WTC11 (cell line): ENCODE measurements around the gene MXRA8. TPM values are rescaled to one million over a fixed set of nuclear protein-coding genes. Genes with fewer than 3 reads are reported as not detected.

ENCODE experiments used
- ATAC-seq: fragments of 200-7000 bp; cut with Tn5 transposase; 2 replicates; pipeline ENCODE4 v1.10.0; 2021; ENCODE audit warnings: mild to moderate bottlenecking, moderate library complexity
- CTCF ChIA-PET: fragments of 300-600 bp; sonication (Branson Sonifier 250); formaldehyde crosslinking; loops from one replicate; lab custom pipeline; 2021; ENCODE audit warnings: antibody characterized with exemption; lab: Charles Lee
- POLR2A ChIA-PET: fragments of 350-600 bp; sonication (Branson Sonifier 250); formaldehyde crosslinking; loops from one replicate; lab custom pipeline; 2021; ENCODE audit warnings: antibody characterized with exemption; lab: Charles Lee
- DNase-seq: peaks from one replicate; pipeline ENCODE4 v3.0.0; 2021; ENCODE audit warnings: low spot score
- H3K27ac Mint-ChIP-seq: 2 replicates; pipeline ENCODE4 v1.8.0; 2021; ENCODE audit warnings: mixed read lengths
- H3K27me3 Mint-ChIP-seq: 2 replicates; pipeline ENCODE4 v1.8.0; 2021; ENCODE audit warnings: low read depth, mild to moderate bottlenecking, moderate library complexity, mixed read lengths
- H3K36me3 Mint-ChIP-seq: 2 replicates; pipeline ENCODE4 v1.8.0; 2021; ENCODE audit warnings: mixed read lengths
- H3K4me1 Mint-ChIP-seq: 2 replicates; pipeline ENCODE4 v1.8.0; 2022; ENCODE audit warnings: mixed read lengths
- H3K4me3 Mint-ChIP-seq: 2 replicates; pipeline ENCODE4 v1.8.0; 2021; ENCODE audit warnings: mild to moderate bottlenecking, moderate library complexity, mixed read lengths
- H3K9me3 Mint-ChIP-seq: 2 replicates; pipeline ENCODE4 v1.8.0; 2021; ENCODE audit warnings: mixed read lengths
- ATF1 ChIP-seq: sonication (generic); formaldehyde crosslinking; IDR thresholded peaks from 2 replicates; pipeline ENCODE4 v1.8.1; 2023; ENCODE audit warnings: mild to moderate bottlenecking, moderate library complexity, missing genetic modification reagents
- CREB1 ChIP-seq: sonication (generic); formaldehyde crosslinking; IDR thresholded peaks from 2 replicates; pipeline ENCODE4 v1.8.0; 2023; ENCODE audit warnings: mild to moderate bottlenecking, missing genetic modification reagents
- GABPB1 ChIP-seq: sonication (generic); formaldehyde crosslinking; IDR thresholded peaks from 2 replicates; pipeline ENCODE4 v1.8.1; 2023; ENCODE audit warnings: mild to moderate bottlenecking, missing genetic modification reagents
- NFATC4 ChIP-seq: fragments of 250-450 bp; sonication (Bioruptor Pico); IDR thresholded peaks from 2 replicates; pipeline ENCODE4 v1.9.0; 2021; ENCODE audit warnings: mild to moderate bottlenecking
- NR1H2 ChIP-seq: sonication (generic); formaldehyde crosslinking; IDR thresholded peaks from 2 replicates; pipeline ENCODE4 v1.9.0; 2021; ENCODE audit warnings: mild to moderate bottlenecking, moderate library complexity, missing genetic modification reagents
- NR3C1 ChIP-seq: sonication (generic); formaldehyde crosslinking; conservative IDR thresholded peaks from 2 replicates; pipeline ENCODE4 v1.8.1; 2023; ENCODE audit warnings: low read depth, mild to moderate bottlenecking, missing genetic modification reagents
- RELA ChIP-seq: sonication (generic); formaldehyde crosslinking; IDR thresholded peaks from 2 replicates; pipeline ENCODE4 v1.8.1; 2022; ENCODE audit warnings: missing genetic modification reagents, mild to moderate bottlenecking, borderline replicate concordance
- SOX15 ChIP-seq: fragments of 250-450 bp; sonication (Bioruptor Pico); IDR thresholded peaks from 2 replicates; pipeline ENCODE4 v1.9.0; 2021; ENCODE audit warnings: mild to moderate bottlenecking
- SP1 ChIP-seq: sonication (generic); formaldehyde crosslinking; conservative IDR thresholded peaks from 2 replicates; pipeline ENCODE4 v1.8.1; 2022; ENCODE audit warnings: missing genetic modification reagents
- TEAD1 ChIP-seq: sonication (generic); formaldehyde crosslinking; IDR thresholded peaks from 2 replicates; pipeline ENCODE4 v1.8.0; 2022; ENCODE audit warnings: mild to moderate bottlenecking, missing genetic modification reagents
- TP53 ChIP-seq: sonication (generic); formaldehyde crosslinking; IDR thresholded peaks from 2 replicates; pipeline ENCODE4 v1.8.1; 2023; ENCODE audit warnings: mild to moderate bottlenecking, missing genetic modification reagents
- ZNF219 ChIP-seq: sonication (generic); formaldehyde crosslinking; IDR thresholded peaks from 2 replicates; pipeline ENCODE4 v1.8.0; 2023; ENCODE audit warnings: missing genetic modification reagents, mild to moderate bottlenecking, borderline replicate concordance
- ZNF232 ChIP-seq: sonication (generic); formaldehyde crosslinking; IDR thresholded peaks from 2 replicates; pipeline ENCODE4 v1.8.0; 2022; ENCODE audit warnings: mild to moderate bottlenecking, missing genetic modification reagents
- ZNF263 ChIP-seq: sonication (generic); formaldehyde crosslinking; IDR thresholded peaks from 2 replicates; pipeline ENCODE4 v1.8.1; 2022; ENCODE audit warnings: low read depth, mild to moderate bottlenecking, moderate library complexity, missing genetic modification reagents
- ZNF396 ChIP-seq: fragments of 250-450 bp; sonication (Bioruptor Pico); IDR thresholded peaks from 2 replicates; pipeline ENCODE4 v1.8.0; 2021; ENCODE audit warnings: mild to moderate bottlenecking, moderate library complexity, borderline replicate concordance
- ZNF671 ChIP-seq: fragments of 250-450 bp; sonication (Bioruptor Pico); IDR thresholded peaks from 2 replicates; pipeline ENCODE4 v1.8.0; 2021; ENCODE audit warnings: mild to moderate bottlenecking
- total RNA-seq: library from RNA; stranded (reverse); gene quantifications from 3 replicates; pipeline ENCODE4 v1.2.3, GENCODE V29; 2021
- TF ChIP-seq, protein P1 (sequence below): sonication (generic); formaldehyde crosslinking; IDR thresholded peaks from 2 replicates; pipeline ENCODE4 v1.8.1; 2023; ENCODE audit warnings: mild to moderate bottlenecking, missing genetic modification reagents, borderline replicate concordance
- TF ChIP-seq, protein P2 (sequence below): sonication (generic); formaldehyde crosslinking; IDR thresholded peaks from 2 replicates; pipeline ENCODE4 v1.8.0; 2023; ENCODE audit warnings: mild to moderate bottlenecking, missing genetic modification reagents
- TF ChIP-seq, protein P3 (sequence below): sonication (generic); formaldehyde crosslinking; conservative IDR thresholded peaks from 2 replicates; pipeline ENCODE4 v1.8.1; 2023; ENCODE audit warnings: mild to moderate bottlenecking, low read depth, missing genetic modification reagents, moderate library complexity
- TF ChIP-seq, protein P4 (sequence below): sonication (generic); formaldehyde crosslinking; IDR thresholded peaks from 2 replicates; pipeline ENCODE4 v1.8.1; 2022; ENCODE audit warnings: mild to moderate bottlenecking, moderate library complexity, missing genetic modification reagents
- TF ChIP-seq, protein P5 (sequence below): sonication (generic); formaldehyde crosslinking; IDR thresholded peaks from 2 replicates; pipeline ENCODE4 v1.8.0; 2022; ENCODE audit warnings: mild to moderate bottlenecking, missing genetic modification reagents
- TF ChIP-seq, protein P6 (sequence below): fragments of 250-450 bp; sonication (Bioruptor Pico); IDR thresholded peaks from 2 replicates; pipeline ENCODE4 v1.9.0; 2021; ENCODE audit warnings: mild to moderate bottlenecking

MXRA8 gene
- total RNA-seq, 1 experiment from 2014 or later: 6.7 TPM

DNA sequence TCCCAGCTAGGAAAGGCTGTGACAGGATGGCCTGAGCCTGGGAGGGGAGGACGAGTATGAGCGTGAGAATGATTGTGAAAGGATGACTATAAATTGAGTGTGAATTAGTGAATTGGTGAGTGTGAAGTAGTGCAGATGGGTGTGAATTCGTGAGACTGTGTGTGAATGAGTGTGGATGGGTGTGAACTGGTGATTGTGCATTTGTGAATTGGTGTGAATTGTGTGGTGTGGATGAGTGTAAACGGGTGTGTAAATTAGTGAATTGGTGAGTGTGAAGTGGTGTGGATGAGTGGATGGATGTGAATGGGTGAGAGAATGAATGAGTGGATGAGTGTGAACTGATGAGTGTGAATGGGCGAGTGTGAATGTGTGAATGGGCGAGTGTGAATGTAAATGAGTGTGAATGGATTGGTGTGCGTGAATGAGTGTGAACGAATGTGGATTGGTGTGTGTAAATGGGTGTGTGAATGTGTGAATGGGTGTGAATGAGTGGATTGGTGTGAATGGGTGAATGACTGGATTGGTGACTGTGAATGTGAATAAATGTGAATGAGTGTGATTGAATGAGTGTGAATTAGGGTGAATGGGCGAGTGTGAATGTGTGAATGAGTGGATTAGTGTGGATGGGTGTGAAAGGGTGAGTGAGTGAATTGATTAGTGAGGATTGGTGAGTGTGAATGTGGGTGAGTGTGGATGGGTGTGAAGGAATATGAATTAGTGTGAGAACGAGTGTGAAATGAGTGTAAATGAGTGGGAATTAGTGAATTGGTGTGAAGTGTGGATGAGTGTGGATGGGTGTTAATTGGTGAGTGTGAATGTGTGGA lies 7.7 kb upstream of the MXRA8 start:
- no peak for DNase-seq
- ChIA-PET CTCF (no interaction called here), POLR2A (no interaction called here)
- Mint-ChIP-seq H3K27ac (no peak overlapping the region), H3K4me3 (no peak overlapping the region), H3K9me3 (no peaks in the 10 kb centered on the region), H3K36me3 (no peaks in the 10 kb centered on the region), H3K27me3 (peaks cover 40% of the 10 kb centered on the region), H3K4me1 (peaks cover 6% of the 10 kb centered on the region)
- ATAC-seq: no peak
- no peak for TF ChIP-seq CREB1 (CRISPR knock-in tag)
- no peak for TF ChIP-seq ZNF219 (CRISPR knock-in tag)
- TF ChIP-seq TP53 (CRISPR knock-in tag): no peak
- TF ChIP-seq ZNF671 (CRISPR knock-in tag): no peak
- TF ChIP-seq, protein P1, sequence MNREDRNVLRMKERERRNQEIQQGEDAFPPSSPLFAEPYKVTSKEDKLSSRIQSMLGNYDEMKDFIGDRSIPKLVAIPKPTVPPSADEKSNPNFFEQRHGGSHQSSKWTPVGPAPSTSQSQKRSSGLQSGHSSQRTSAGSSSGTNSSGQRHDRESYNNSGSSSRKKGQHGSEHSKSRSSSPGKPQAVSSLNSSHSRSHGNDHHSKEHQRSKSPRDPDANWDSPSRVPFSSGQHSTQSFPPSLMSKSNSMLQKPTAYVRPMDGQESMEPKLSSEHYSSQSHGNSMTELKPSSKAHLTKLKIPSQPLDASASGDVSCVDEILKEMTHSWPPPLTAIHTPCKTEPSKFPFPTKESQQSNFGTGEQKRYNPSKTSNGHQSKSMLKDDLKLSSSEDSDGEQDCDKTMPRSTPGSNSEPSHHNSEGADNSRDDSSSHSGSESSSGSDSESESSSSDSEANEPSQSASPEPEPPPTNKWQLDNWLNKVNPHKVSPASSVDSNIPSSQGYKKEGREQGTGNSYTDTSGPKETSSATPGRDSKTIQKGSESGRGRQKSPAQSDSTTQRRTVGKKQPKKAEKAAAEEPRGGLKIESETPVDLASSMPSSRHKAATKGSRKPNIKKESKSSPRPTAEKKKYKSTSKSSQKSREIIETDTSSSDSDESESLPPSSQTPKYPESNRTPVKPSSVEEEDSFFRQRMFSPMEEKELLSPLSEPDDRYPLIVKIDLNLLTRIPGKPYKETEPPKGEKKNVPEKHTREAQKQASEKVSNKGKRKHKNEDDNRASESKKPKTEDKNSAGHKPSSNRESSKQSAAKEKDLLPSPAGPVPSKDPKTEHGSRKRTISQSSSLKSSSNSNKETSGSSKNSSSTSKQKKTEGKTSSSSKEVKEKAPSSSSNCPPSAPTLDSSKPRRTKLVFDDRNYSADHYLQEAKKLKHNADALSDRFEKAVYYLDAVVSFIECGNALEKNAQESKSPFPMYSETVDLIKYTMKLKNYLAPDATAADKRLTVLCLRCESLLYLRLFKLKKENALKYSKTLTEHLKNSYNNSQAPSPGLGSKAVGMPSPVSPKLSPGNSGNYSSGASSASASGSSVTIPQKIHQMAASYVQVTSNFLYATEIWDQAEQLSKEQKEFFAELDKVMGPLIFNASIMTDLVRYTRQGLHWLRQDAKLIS (CRISPR knock-in tag): no peak
- no peak for TF ChIP-seq ATF1 (CRISPR knock-in tag)
- TF ChIP-seq ZNF263: no peak
- TF ChIP-seq NFATC4 (CRISPR knock-in tag): no peak
- TF ChIP-seq, protein P2, sequence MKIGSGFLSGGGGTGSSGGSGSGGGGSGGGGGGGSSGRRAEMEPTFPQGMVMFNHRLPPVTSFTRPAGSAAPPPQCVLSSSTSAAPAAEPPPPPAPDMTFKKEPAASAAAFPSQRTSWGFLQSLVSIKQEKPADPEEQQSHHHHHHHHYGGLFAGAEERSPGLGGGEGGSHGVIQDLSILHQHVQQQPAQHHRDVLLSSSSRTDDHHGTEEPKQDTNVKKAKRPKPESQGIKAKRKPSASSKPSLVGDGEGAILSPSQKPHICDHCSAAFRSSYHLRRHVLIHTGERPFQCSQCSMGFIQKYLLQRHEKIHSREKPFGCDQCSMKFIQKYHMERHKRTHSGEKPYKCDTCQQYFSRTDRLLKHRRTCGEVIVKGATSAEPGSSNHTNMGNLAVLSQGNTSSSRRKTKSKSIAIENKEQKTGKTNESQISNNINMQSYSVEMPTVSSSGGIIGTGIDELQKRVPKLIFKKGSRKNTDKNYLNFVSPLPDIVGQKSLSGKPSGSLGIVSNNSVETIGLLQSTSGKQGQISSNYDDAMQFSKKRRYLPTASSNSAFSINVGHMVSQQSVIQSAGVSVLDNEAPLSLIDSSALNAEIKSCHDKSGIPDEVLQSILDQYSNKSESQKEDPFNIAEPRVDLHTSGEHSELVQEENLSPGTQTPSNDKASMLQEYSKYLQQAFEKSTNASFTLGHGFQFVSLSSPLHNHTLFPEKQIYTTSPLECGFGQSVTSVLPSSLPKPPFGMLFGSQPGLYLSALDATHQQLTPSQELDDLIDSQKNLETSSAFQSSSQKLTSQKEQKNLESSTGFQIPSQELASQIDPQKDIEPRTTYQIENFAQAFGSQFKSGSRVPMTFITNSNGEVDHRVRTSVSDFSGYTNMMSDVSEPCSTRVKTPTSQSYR: no peak
- TF ChIP-seq SP1 (CRISPR knock-in tag): no peak
- TF ChIP-seq, protein P3, sequence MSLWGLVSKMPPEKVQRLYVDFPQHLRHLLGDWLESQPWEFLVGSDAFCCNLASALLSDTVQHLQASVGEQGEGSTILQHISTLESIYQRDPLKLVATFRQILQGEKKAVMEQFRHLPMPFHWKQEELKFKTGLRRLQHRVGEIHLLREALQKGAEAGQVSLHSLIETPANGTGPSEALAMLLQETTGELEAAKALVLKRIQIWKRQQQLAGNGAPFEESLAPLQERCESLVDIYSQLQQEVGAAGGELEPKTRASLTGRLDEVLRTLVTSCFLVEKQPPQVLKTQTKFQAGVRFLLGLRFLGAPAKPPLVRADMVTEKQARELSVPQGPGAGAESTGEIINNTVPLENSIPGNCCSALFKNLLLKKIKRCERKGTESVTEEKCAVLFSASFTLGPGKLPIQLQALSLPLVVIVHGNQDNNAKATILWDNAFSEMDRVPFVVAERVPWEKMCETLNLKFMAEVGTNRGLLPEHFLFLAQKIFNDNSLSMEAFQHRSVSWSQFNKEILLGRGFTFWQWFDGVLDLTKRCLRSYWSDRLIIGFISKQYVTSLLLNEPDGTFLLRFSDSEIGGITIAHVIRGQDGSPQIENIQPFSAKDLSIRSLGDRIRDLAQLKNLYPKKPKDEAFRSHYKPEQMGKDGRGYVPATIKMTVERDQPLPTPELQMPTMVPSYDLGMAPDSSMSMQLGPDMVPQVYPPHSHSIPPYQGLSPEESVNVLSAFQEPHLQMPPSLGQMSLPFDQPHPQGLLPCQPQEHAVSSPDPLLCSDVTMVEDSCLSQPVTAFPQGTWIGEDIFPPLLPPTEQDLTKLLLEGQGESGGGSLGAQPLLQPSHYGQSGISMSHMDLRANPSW: no peak
- no peak for TF ChIP-seq NR3C1 (CRISPR knock-in tag)

DNA sequence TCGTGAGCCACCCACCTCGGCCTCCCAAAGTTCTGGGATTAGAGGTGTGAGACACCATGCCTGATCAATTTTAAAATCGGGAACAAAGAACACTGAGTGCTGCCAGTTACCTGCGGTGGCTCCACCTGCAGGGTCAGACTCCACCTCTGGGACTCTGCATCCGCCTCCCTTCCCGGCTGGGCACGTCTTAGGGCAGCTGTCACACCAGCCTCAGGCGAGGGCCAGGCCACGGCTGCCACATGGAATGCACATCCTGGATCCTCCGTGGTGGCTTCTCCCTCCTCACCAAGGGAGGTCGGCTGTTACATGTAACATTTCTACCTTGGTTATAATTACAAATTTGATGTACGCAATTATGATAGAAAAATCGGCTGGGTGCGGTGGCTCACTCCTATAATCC lies 5.9 kb upstream of the MXRA8 start:
- POLR2A ChIA-PET: no interaction called here
- no peak for DNase-seq
- CTCF ChIA-PET: no interaction called here
- Mint-ChIP-seq H3K36me3 (no peaks in the 10 kb centered on the region), H3K9me3 (no peaks in the 10 kb centered on the region), H3K4me3 (no peak overlapping the region), H3K27ac (no peak overlapping the region), H3K27me3 (peaks cover 36% of the 10 kb centered on the region), H3K4me1 (peaks cover 14% of the 10 kb centered on the region)
- peak; percentile 33 for ATAC-seq
- TF ChIP-seq, protein P4, sequence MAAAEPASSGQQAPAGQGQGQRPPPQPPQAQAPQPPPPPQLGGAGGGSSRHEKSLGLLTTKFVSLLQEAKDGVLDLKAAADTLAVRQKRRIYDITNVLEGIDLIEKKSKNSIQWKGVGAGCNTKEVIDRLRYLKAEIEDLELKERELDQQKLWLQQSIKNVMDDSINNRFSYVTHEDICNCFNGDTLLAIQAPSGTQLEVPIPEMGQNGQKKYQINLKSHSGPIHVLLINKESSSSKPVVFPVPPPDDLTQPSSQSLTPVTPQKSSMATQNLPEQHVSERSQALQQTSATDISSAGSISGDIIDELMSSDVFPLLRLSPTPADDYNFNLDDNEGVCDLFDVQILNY (CRISPR knock-in tag): no peak
- TF ChIP-seq ATF1 (CRISPR knock-in tag) (no peak), ZNF232 (CRISPR knock-in tag) (no peak), TEAD1 (no peak), NR1H2 (CRISPR knock-in tag) (no peak), SP1 (CRISPR knock-in tag) (no peak), ZNF396 (CRISPR knock-in tag) (no peak), RELA (CRISPR knock-in tag) (no peak), GABPB1 (CRISPR knock-in tag) (no peak), SOX15 (no peak)
- TF ChIP-seq, protein P5, sequence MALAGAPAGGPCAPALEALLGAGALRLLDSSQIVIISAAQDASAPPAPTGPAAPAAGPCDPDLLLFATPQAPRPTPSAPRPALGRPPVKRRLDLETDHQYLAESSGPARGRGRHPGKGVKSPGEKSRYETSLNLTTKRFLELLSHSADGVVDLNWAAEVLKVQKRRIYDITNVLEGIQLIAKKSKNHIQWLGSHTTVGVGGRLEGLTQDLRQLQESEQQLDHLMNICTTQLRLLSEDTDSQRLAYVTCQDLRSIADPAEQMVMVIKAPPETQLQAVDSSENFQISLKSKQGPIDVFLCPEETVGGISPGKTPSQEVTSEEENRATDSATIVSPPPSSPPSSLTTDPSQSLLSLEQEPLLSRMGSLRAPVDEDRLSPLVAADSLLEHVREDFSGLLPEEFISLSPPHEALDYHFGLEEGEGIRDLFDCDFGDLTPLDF (CRISPR knock-in tag): no peak
- TF ChIP-seq, protein P6, sequence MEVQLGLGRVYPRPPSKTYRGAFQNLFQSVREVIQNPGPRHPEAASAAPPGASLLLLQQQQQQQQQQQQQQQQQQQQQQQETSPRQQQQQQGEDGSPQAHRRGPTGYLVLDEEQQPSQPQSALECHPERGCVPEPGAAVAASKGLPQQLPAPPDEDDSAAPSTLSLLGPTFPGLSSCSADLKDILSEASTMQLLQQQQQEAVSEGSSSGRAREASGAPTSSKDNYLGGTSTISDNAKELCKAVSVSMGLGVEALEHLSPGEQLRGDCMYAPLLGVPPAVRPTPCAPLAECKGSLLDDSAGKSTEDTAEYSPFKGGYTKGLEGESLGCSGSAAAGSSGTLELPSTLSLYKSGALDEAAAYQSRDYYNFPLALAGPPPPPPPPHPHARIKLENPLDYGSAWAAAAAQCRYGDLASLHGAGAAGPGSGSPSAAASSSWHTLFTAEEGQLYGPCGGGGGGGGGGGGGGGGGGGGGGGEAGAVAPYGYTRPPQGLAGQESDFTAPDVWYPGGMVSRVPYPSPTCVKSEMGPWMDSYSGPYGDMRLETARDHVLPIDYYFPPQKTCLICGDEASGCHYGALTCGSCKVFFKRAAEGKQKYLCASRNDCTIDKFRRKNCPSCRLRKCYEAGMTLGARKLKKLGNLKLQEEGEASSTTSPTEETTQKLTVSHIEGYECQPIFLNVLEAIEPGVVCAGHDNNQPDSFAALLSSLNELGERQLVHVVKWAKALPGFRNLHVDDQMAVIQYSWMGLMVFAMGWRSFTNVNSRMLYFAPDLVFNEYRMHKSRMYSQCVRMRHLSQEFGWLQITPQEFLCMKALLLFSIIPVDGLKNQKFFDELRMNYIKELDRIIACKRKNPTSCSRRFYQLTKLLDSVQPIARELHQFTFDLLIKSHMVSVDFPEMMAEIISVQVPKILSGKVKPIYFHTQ (CRISPR knock-in tag): no peak
